Hepatocyte (in vitro differentiated cells): Measurements from ENCODE around the gene TOB1. TPM values are rescaled to one million over a fixed set of nuclear protein-coding genes. Genes with fewer than 3 reads are reported as not detected.

Experiments used
- DNase-seq: peaks from one replicate; pipeline ENCODE4 v3.0.0-alpha.2; 2016; ENCODE audit warnings: low spot score
- H2AFZ ChIP-seq: fragments of 200-600 bp; sonication (generic); 2 replicates; pipeline ENCODE4 v1.6.0; 2016; ENCODE audit warnings: antibody characterized with exemption, mild to moderate bottlenecking
- H3K27ac ChIP-seq: fragments of 200-600 bp; sonication (generic); 2 replicates; pipeline ENCODE4 v1.5.1; 2016; ENCODE audit warnings: mild to moderate bottlenecking
- H3K27me3 ChIP-seq: fragments of 200-600 bp; sonication (generic); 2 replicates; pipeline ENCODE4 v1.6.1; 2016
- H3K36me3 ChIP-seq: fragments of 200-600 bp; sonication (generic); replicated peaks from 2 replicates; pipeline ENCODE4 v1.5.1; 2016; ENCODE audit warnings: low read depth; ENCODE audit not compliant: insufficient read depth
- H3K4me1 ChIP-seq: fragments of 200-600 bp; sonication (generic); 2 replicates; pipeline ENCODE4 v1.5.1; 2016; ENCODE audit warnings: mild to moderate bottlenecking, moderate library complexity; ENCODE audit not compliant: insufficient read depth
- H3K4me2 ChIP-seq: fragments of 200-600 bp; sonication (generic); 2 replicates; pipeline ENCODE4 v1.6.0; 2016
- H3K4me3 ChIP-seq: fragments of 200-600 bp; sonication (generic); 2 replicates; pipeline ENCODE4 v1.5.1; 2016; ENCODE audit warnings: mild to moderate bottlenecking
- H3K79me2 ChIP-seq: fragments of 200-600 bp; sonication (generic); 2 replicates; pipeline ENCODE4 v1.6.0; 2017; ENCODE audit warnings: mild to moderate bottlenecking
- H3K9me2 ChIP-seq: fragments of 200-600 bp; sonication (generic); replicated peaks from 2 replicates; pipeline ENCODE4 v1.6.0; 2017; ENCODE audit warnings: mild to moderate bottlenecking; ENCODE audit not compliant: insufficient read depth
- H3K9me3 ChIP-seq: fragments of 200-600 bp; sonication (generic); 2 replicates; pipeline ENCODE4 v1.5.1; 2016; ENCODE audit warnings: low read depth, mild to moderate bottlenecking
- H4K20me1 ChIP-seq: fragments of 200-600 bp; sonication (generic); 2 replicates; pipeline ENCODE4 v1.6.0; 2016; ENCODE audit warnings: mild to moderate bottlenecking; ENCODE audit not compliant: insufficient read depth, poor library complexity, severe bottlenecking
- EZH2 ChIP-seq: fragments of 200-600 bp; sonication (generic); IDR thresholded peaks from 2 replicates; pipeline ENCODE4 v1.6.1; 2016; ENCODE audit warnings: antibody characterized with exemption, mild to moderate bottlenecking, borderline replicate concordance
- EZH2phosphoT487 ChIP-seq: fragments of 200-600 bp; sonication (generic); IDR thresholded peaks from one replicate; pipeline ENCODE4 v1.6.1; 2018; ENCODE audit warnings: antibody characterized with exemption, mild to moderate bottlenecking, low read depth, moderate library complexity; ENCODE audit not compliant: unreplicated experiment, severe bottlenecking
- whole genome bisulfite sequencing: methylation state at CpG from one replicate; pipeline ENCODE4 v1.1.6; 2016; ENCODE audit warnings: low lambda C conversion rate; ENCODE audit errors: missing lambda C conversion rate; 5-methylcytosine and 5-hydroxymethylcytosine counted together
- polyA plus RNA-seq: library from polyadenylated mRNA; unstranded; fragments of >200 nt; fragmentation: Nextera tagmentation; extraction: Ambion mirVana; gene quantifications from 2 replicates; pipeline ENCODE4 v1.2.1, GENCODE V29; 2016
- total RNA-seq: library from RNA; depleted of rRNA; stranded (reverse); fragments of >200 nt; gene quantifications from 2 replicates; pipeline ENCODE4 v1.2.3, GENCODE V29; 2014
- TF ChIP-seq, protein P1 (sequence below): fragments of 200-600 bp; sonication (generic); IDR thresholded peaks from 2 replicates; pipeline ENCODE4 v1.5.1; 2016; ENCODE audit warnings: antibody characterized with exemption, mild to moderate bottlenecking; ENCODE audit not compliant: poor library complexity

TOB1 gene
- total and polyA plus RNA-seq, 2 experiments from 2014 or later = 43.2 to 52.1 TPM

DNA sequence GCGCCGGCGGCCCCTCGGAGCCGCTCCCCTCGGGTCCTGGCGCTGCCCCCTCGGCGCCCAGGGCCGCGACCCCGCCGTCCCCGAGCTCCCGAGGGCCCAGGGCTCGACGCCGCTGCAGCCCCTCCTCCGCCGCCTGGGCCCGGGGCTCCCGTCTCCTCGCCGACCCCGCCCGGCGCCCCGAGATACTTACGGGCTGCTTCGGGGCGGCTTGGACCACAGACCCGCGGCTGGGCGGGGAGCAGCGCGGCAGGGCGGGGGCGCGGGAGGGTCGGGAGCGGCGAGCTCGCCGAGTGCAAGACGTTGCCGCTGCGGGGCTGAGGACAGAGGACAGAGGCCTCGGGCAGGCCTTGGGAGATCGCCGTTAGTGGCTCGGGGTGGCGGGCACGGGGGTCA is 290 bp downstream of the TOB1 start:
- Histone ChIP-seq H3K9me2 (no peaks in the 10 kb centered on the region), H3K4me1 (peaks cover 20% of the 10 kb centered on the region), H3K36me3 (peaks cover 3% of the 10 kb centered on the region), H2AFZ (no peak overlapping the region), H3K4me3 (peak overlapping the region; percentile 86), H3K79me2 (peaks cover 69% of the 10 kb centered on the region), H3K27ac (peak overlapping the region; percentile 98), H4K20me1 (peaks cover 42% of the 10 kb centered on the region), H3K27me3 (no peaks in the 10 kb centered on the region), H3K4me2 (peak overlapping the region; percentile 79), H3K9me3 (no peaks in the 10 kb centered on the region)
- WGBS = 13% methylated on average over 3 of the region's 53 CpGs
- DNase-seq = no peak
- TF ChIP-seq EZH2phosphoT487 (no peak), EZH2 (no peak)
- TF ChIP-seq, protein P1, sequence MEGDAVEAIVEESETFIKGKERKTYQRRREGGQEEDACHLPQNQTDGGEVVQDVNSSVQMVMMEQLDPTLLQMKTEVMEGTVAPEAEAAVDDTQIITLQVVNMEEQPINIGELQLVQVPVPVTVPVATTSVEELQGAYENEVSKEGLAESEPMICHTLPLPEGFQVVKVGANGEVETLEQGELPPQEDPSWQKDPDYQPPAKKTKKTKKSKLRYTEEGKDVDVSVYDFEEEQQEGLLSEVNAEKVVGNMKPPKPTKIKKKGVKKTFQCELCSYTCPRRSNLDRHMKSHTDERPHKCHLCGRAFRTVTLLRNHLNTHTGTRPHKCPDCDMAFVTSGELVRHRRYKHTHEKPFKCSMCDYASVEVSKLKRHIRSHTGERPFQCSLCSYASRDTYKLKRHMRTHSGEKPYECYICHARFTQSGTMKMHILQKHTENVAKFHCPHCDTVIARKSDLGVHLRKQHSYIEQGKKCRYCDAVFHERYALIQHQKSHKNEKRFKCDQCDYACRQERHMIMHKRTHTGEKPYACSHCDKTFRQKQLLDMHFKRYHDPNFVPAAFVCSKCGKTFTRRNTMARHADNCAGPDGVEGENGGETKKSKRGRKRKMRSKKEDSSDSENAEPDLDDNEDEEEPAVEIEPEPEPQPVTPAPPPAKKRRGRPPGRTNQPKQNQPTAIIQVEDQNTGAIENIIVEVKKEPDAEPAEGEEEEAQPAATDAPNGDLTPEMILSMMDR = no peak

DNA sequence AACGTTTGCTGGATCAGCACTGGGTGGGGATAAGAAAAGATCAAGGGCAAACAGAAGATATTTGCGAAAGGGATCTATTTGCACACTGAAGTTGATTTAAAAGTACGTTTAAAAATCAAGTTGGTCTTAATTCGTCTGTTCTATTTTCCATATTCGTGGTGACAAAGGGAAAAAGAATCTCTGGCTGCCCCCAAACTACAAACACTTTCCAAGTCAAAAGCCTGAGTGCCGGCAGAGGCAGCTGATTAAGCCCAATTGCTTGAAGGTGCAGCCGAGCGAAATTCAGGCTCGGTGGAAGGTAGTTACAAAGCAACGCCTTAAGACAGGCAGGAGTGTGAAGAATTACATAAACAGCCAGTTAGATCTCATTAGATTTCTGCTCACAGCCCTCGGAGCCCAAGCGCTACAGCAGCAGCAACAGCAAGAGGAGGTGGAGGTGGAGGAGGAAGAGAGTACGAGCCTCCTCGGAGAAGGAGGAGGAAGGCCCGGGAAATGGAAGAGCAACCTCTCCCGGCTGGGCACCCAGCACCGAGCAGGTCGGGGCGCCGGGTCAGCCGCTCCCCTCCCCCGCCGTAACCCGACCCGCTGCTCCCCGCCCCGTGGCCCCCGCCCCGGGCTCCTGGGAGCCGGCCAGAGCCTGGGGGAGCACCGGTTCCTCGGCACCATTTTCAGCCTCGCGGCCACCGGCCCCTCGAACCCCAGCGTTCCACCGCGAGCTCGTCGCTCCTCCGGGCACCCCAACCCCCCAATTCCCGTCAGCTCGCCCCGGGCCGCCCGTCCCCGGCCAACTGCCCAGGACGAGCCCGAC is 890 bp downstream of the TOB1 start:
- H2AFZ ChIP-seq = peak overlapping the region; percentile 20
- WGBS = under 1% methylated on average over 24 of the region's 50 CpGs
- H3K79me2 ChIP-seq = peaks cover 72% of the 10 kb centered on the region
- peaks cover 20% of the 10 kb centered on the region for H3K4me1 ChIP-seq
- TF ChIP-seq, protein P1 = no peak
- TF ChIP-seq EZH2phosphoT487 (no peak), EZH2 (no peak)
- H3K4me3 ChIP-seq = peak overlapping the region; percentile 86
- H4K20me1 ChIP-seq = peaks cover 42% of the 10 kb centered on the region
- H3K27me3 ChIP-seq = no peaks in the 10 kb centered on the region
- H3K9me2 ChIP-seq = no peaks in the 10 kb centered on the region
- peaks cover 3% of the 10 kb centered on the region for H3K36me3 ChIP-seq
- peak overlapping the region; percentile 98 for H3K27ac ChIP-seq
- peak; percentile 67 for DNase-seq
- H3K9me3 ChIP-seq = no peaks in the 10 kb centered on the region
- H3K4me2 ChIP-seq = peak overlapping the region; percentile 79

DNA sequence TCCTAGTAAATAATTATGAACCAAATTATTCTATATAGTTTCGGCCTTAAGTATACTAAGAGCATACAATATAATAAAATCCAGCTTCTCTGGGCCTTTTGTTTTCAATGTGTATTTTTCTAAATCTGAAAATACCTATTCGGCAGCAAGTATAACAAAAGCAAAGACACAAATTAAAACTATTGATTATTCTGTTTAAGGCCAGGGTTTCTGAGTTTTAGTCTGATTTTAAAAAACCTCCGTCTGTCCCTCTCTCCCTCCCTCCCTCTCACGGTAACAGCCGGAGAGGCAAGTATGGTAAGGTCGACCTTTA is 1.5 kb downstream of the TOB1 start:
- H3K36me3 ChIP-seq = peaks cover 3% of the 10 kb centered on the region
- peak overlapping the region; percentile 79 for H3K4me2 ChIP-seq
- peaks cover 42% of the 10 kb centered on the region for H4K20me1 ChIP-seq
- H3K9me2 ChIP-seq = no peaks in the 10 kb centered on the region
- peaks cover 20% of the 10 kb centered on the region for H3K4me1 ChIP-seq
- 3% methylated on average over 6 of the region's 6 CpGs for WGBS
- peak overlapping the region; percentile 20 for H2AFZ ChIP-seq
- peak overlapping the region; percentile 86 for H3K4me3 ChIP-seq
- H3K27ac ChIP-seq = peak overlapping the region; percentile 98
- H3K9me3 ChIP-seq = no peaks in the 10 kb centered on the region
- no peak for DNase-seq
- no peaks in the 10 kb centered on the region for H3K27me3 ChIP-seq
- H3K79me2 ChIP-seq = peaks cover 69% of the 10 kb centered on the region
- TF ChIP-seq, protein P1 = no peak
- no peak for TF ChIP-seq EZH2phosphoT487
- TF ChIP-seq EZH2 = no peak
